AG04449 (cell line): ENCODE measurements around the gene BCAR3.

Experiments used
- CTCF ChIA-PET: fragments of 350-600 bp; formaldehyde crosslinking; extraction: SDS; loops from one replicate; lab custom pipeline; 2021; ENCODE audit warnings: antibody characterized with exemption; lab: Yijun Ruan, JAX
- POLR2A ChIA-PET: fragments of 400-600, 350-600 bp; formaldehyde crosslinking; extraction: SDS; loops from one replicate; lab custom pipeline; 2020; ENCODE audit warnings: antibody characterized with exemption, inconsistent platforms; lab: Yijun Ruan, JAX
- DNase-seq: peaks from one replicate; pipeline ENCODE4 v3.0.0-alpha.2; 2010; ENCODE audit warnings: low read depth, low spot score
- H3K4me3 ChIP-seq: 2 replicates; pipeline ENCODE4 v1.5.1; 2011; ENCODE audit warnings: low read depth, mild to moderate bottlenecking, control low read depth, low read length
- CTCF ChIP-seq: IDR thresholded peaks from one replicate; pipeline ENCODE4 v1.5.1; 2011; ENCODE audit warnings: mild to moderate bottlenecking, moderate library complexity, low read length, control low read depth, inconsistent platforms; ENCODE audit not compliant: insufficient read depth; ENCODE audit errors: missing control alignments

BCAR3 gene

GRCh38 chr1:93668951-93669350 lies 12.7 kb downstream of the BCAR3 start:
- POLR2A ChIA-PET: no interaction called here
- no peak for DNase-seq
- no peak overlapping the region for H3K4me3 ChIP-seq
- no peak for TF ChIP-seq CTCF
- CTCF ChIA-PET: interaction anchor here (1.1 to 17.0 kb wide), 6 partner anchors 11 to 175 kb away, joined by 3 to 159 read pairs (median 7); no protein-coding TSS in a partner anchor

- CTCF ChIA-PET: interaction anchor here (0.7 to 17.0 kb wide), 10 partner anchors 10 to 176 kb away, joined by 3 to 159 read pairs (median 4); partner anchors contain the start of gene BCAR3
- no peak for DNase-seq
- TF ChIP-seq CTCF: no peak
- H3K4me3 ChIP-seq: no peak overlapping the region
- POLR2A ChIA-PET: interaction anchor here (1.2 kb wide), 1 partner anchor 8 kb away, joined by 5 read pairs; no protein-coding TSS in a partner anchor
Measured at GRCh38 chr1:93668121-93668520, 13.5 kb downstream of the BCAR3 start.

GRCh38 chr1:93667642-93668041 lies 14.0 kb downstream of the BCAR3 start:
- TF ChIP-seq CTCF: no peak
- no peak overlapping the region for H3K4me3 ChIP-seq
- CTCF ChIA-PET: interaction anchor here (0.7 to 17.0 kb wide), 12 partner anchors 10 to 176 kb away, joined by 3 to 159 read pairs (median 3); partner anchors contain the start of gene BCAR3
- DNase-seq: no peak
- POLR2A ChIA-PET: interaction anchor here (0.8 to 1.2 kb wide), 2 partner anchors 8 to 25 kb away, joined by 3 to 5 read pairs; no protein-coding TSS in a partner anchor

GRCh38 chr1:93666613-93667384 lies 14.8 kb downstream of the BCAR3 start:
- no peak for DNase-seq
- CTCF ChIA-PET: interaction anchor here (0.8 to 17.0 kb wide), 10 partner anchors 11 to 178 kb away, joined by 3 to 159 read pairs (median 3); partner anchors contain the start of gene BCAR3

GRCh38 chr1:93665015-93665414 lies 16.6 kb downstream of the BCAR3 start:
- no peak for DNase-seq
- no peak for TF ChIP-seq CTCF
- ChIA-PET CTCF (interaction anchor here (1.8 to 17.0 kb wide), 2 partner anchors 15 to 149 kb away, joined by 7 to 159 read pairs; no protein-coding TSS in a partner anchor), POLR2A (no interaction called here)
- no peak overlapping the region for H3K4me3 ChIP-seq

More at GRCh38 chr1:93666613-93667384, 14.8 kb downstream of the BCAR3 start:
- H3K4me3 ChIP-seq: no peak overlapping the region
- TF ChIP-seq CTCF: no peak
- POLR2A ChIA-PET: interaction anchor here (0.8 to 1.2 kb wide), 2 partner anchors 9 to 26 kb away, joined by 3 to 5 read pairs; no protein-coding TSS in a partner anchor

- POLR2A ChIA-PET: no interaction called here
- TF ChIP-seq CTCF: no peak
- CTCF ChIA-PET: interaction anchor here (1.0 to 17.0 kb wide), 7 partner anchors 15 to 226 kb away, joined by 4 to 159 read pairs (median 4); no protein-coding TSS in a partner anchor
- H3K4me3 ChIP-seq: no peak overlapping the region
- DNase-seq: no peak
Measured at GRCh38 chr1:93663208-93663614, 18.4 kb downstream of the BCAR3 start.
